ENCODE results near the gene CCSER1. TPM values are rescaled to one million over a fixed set of nuclear protein-coding genes. Genes with fewer than 3 reads are reported as not detected.

The CCSER1 gene
- total and polyA plus RNA-seq, 2 of the 8 experiments (the other 6 are each of a cell fraction or from before 2014, with no cell fraction given): 0.26 to 0.84 TPM

- TF ChIP-seq CHD7 (IDR thresholded peaks at IDR 0.05; ENCODE audit: insufficient replicate concordance, low read length): no peak
- no peak for TF ChIP-seq EGR1 (IDR thresholded peaks at IDR 0.05; ENCODE audit: borderline replicate concordance, low read depth, low read length)
- no peak for TF ChIP-seq BRCA1 (IDR thresholded peaks at IDR 0.05; ENCODE audit: low read depth, low read length)
- TF ChIP-seq EP300 (IDR thresholded peaks at IDR 0.05; ENCODE audit: borderline replicate concordance in 1 of 2, low read depth in 2 of 2, low read length in 2 of 2): no peak
- no peak for TF ChIP-seq SIN3A (conservative IDR thresholded peaks at IDR 0.05 in 1 of 2, IDR thresholded peaks at IDR 0.05 in 1 of 2; ENCODE audit: low read depth in 1 of 2, low read length in 2 of 2)
- no peak for TF ChIP-seq GABPA (IDR thresholded peaks at IDR 0.05; ENCODE audit: borderline replicate concordance, insufficient read depth, low read length)
Measured at GRCh38 chr4:90095000-90095399, 32.2 kb upstream of the CCSER1 start (continued).
